SU-DHL-6 (cell line): ENCODE measurements around the gene LHX1.

Source experiments
- EZH2phosphoT487 ChIP-seq: fragments of 200-600 bp; sonication (generic), shearing (Covaris generic); conservative IDR thresholded peaks from 2 replicates; pipeline ENCODE4 v1.6.1; 2018; ENCODE audit warnings: mild to moderate bottlenecking, antibody characterized with exemption, low read length, moderate library complexity, mixed read lengths
- TF ChIP-seq, protein P1 (sequence below): fragments of 200-600 bp; sonication (generic); IDR thresholded peaks from one replicate; pipeline ENCODE4 v1.5.1; 2017; ENCODE audit warnings: antibody characterized with exemption, mild to moderate bottlenecking, low read length, moderate library complexity; ENCODE audit not compliant: insufficient read depth, poor library complexity, severe bottlenecking

DNA sequence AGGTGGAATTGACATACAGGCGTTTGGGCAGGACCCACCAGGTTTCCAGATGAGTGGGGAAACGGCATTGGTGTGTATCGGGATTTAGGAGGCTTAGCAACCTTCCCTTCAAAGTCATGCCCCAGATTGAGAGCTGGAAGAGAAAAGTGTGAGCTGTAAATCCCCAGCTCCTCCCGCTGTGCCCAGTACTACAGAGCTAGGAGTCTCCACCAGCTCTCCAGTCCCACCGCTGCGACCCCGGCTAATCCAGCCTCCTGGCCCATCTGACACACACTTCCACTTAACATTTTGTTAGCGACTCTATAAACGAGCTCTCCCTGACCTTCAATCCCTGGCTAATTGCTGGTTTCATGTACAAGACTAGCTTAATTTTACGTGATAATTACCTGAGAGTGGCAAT is 29.9 kb upstream of the LHX1 start:
- TF ChIP-seq, protein P1, sequence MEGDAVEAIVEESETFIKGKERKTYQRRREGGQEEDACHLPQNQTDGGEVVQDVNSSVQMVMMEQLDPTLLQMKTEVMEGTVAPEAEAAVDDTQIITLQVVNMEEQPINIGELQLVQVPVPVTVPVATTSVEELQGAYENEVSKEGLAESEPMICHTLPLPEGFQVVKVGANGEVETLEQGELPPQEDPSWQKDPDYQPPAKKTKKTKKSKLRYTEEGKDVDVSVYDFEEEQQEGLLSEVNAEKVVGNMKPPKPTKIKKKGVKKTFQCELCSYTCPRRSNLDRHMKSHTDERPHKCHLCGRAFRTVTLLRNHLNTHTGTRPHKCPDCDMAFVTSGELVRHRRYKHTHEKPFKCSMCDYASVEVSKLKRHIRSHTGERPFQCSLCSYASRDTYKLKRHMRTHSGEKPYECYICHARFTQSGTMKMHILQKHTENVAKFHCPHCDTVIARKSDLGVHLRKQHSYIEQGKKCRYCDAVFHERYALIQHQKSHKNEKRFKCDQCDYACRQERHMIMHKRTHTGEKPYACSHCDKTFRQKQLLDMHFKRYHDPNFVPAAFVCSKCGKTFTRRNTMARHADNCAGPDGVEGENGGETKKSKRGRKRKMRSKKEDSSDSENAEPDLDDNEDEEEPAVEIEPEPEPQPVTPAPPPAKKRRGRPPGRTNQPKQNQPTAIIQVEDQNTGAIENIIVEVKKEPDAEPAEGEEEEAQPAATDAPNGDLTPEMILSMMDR: no peak
- no peak for TF ChIP-seq EZH2phosphoT487
